HG03280 (cell line): Measurements from ENCODE around the gene CDK17.
A peak's percentile ranks its signal among the peaks of the same experiment; 100 is the strongest.
"Not testable (repeated sequence)": the region's sequence is repeated elsewhere in the genome, so short reads cannot be mapped to it uniquely, and the experiment has no call there.

Experiments
- ATAC-seq: cut with Tn5 transposase; IDR thresholded peaks from one replicate; pipeline ENCODE4 v1.9.1; 2021; ENCODE audit warnings: mild to moderate bottlenecking, moderate library complexity; ENCODE audit not compliant: unreplicated experiment

The CDK17 gene

DNA sequence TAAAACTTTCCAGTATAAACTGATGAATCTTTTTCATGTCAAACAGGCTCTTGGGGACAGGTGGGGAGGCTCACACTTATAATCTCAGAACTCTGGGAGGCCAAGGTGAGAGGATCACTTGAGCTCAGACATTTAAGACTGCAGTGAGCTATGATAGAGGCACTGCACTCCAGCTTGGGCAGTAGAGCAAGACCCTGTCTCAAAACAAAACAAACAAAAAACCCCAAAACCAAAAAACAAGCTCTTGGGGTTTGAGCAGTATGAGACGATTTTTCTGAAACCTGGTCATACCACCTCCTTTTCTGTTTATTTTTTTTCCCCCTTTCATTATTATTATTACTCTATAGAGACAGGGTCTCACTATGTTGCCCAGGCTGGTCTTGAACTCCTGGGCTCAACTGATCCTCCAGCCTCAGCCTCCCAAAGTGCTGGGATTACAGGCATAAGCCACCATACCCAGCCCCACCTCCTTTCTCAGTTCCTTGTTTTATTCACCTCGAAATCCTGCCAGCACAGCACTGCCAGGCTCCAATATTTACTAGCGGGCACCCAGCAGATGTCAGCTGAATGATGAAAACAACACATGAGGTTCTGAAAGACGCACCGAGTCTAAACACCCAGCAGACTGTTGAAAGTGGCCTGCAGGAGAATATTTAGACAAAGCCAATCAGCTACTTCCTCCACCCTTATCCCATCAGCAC lies 19.5 kb upstream of the CDK17 start:
- peak; percentile 44 for ATAC-seq

DNA sequence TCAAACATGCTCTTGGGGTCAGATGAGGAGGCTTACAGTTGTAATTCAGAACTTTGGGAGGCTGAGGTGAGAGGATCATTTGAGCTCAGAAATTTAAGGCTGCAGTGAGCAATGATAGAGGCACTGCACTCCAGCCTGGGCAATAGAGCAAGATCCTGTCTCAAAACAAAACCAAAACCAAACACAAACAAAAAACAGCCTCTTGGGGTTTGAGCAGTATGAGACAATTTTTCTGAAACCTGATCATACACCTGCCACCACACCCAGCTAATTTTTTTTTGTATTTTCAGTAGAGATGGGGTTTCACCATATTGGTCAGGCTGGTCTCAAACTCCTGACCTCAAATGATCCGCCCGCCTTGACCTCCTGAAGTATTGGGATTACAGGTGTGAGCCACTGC lies 17.4 kb upstream of the CDK17 start:
- ATAC-seq, result not testable (repeated sequence)

DNA sequence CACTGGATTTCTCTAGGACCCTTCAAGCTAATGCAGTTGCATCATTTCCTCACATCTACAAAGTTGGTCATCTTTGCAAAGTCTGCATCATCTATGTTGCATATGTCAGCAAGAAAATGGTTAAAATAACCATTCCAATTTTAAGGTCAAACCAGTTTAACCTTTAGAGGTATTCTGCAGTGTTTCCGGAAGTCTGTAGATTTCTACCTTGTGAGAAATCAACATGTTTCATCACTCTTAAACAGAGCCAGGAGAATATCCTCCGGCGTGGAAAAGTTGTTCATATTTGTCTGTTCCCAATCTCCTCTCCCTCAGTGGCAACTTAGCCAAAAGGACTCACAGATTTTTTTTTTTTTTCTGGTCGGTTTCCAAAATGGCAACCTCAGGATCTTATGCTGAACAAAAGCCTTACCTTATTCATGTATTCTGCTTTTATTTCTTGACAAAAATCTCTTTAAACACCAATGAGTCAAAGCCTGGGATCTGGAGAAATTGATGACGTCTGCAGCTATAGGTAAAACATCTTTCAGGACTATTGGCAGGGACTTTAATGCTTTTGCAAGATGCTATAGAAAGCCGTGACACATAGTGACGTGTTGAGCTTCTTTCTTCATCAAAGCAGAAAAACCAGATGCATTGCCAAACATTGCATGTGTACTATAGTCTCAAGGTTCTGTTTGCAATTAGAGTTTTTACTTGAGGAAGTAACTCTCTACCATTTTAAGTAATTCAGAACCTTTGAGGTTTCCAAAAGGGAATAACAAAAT lies 16.0 kb upstream of the CDK17 start:
- no peak for ATAC-seq

DNA sequence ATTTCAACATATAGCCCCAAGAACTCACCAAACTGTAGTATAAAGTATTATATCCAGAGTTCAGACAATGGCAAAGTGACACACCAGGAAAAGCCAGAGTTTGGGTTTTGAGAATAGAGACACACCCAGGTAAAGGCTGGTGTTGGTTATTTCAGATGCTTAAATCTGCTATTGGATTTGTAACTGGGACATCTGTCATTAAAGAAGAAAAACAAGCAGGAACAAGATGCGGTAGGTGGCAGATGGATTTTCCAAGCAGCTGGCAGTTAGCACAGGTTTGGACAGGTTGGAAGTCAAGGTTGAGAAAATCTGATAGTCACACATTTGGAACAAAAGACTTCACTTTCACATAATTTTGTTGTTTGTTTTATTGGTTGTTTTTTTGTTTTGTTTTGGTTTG lies 14.4 kb upstream of the CDK17 start:
- no peak for ATAC-seq

DNA sequence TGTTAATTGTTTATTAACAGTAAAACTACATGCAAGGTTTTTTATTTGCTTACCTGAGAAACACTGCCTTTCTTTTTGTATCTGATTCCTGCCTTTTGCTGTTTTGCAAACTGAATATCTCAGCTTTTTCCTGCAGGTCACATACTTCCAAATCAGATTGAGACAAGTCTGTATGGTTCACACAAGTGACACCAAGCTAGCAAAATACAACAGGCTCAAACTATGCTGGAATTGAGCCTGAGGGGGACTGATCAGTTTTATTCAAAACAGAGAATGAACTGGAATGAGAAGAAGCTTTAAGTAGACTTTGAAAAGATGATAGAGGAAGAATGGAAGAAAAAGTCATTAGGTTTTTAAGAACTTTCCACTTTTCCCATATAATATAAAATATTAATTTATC lies 12.2 kb upstream of the CDK17 start:
- ATAC-seq, result no peak

GRCh38 chr12:96409731-96410130 lies 9.5 kb upstream of the CDK17 start:
- ATAC-seq, result no peak

DNA sequence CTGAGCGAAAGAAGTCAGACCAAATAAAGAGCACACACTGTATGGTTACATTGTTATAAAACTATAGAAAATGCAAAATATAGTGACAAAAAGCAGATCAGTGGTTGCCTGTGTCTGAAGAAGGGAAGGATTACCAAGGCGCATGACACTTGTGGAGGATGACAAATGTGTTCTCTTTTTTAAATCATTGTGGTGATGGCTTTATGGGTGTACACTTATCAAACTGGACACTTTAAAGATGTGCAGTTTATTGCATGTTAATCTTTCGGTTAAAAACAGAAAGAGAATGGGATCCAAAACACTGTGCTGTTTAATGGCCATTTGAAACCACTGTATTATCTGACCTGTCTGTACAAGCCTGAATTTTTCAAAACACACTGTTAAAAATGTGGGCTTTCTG lies 8.8 kb upstream of the CDK17 start:
- ATAC-seq, result no peak

DNA sequence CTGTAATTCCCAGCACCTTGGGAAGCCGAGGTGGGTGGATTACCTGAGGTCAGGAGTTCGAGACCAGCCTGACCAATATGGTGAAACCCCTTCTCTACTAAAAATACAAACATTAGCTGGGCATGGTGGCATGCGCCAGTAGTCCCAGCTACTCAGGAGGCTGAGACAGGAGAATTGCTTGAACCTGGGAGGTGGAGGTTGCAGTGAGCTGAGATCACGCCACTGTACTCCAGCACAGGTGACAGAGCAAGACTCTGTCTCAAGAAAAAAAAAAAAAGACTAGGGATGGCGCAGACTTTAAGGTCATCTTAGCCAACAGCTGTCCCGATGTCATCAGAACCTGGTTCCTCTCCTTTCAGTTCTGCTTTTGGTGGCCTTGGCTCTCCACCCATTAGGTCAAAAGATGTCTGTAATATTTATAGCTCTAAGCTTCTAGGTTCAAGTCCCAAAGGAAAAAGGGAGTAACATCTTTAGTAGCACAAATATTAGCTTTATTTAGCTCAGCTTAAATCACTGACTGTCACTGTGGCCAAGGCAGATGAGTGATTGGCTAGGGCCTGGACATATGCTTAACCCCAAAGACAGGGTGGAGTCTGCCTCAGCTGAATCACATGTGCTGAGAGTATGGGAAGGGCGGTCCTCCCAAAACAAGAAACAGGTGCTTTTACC lies 7.3 kb upstream of the CDK17 start:
- peak; percentile 92 for ATAC-seq

DNA sequence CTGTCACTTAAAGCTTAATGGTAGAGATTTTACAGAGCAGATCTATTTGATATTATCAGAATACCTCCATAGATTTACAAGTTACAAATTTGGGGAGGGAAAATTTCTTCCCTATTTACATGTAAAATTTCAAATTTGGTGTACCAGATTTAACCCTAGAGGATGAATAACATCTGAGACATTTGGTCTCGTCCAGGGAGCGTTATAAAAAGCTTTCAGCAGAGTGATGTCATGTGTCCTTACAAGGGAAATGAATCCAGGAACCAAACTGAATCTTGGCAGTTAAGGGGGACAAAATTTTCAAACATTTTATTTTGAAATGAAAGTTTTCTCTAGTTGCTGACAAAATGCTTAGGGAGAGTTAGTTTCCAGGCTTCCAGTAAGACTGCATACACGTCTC lies 4.5 kb upstream of the CDK17 start:
- no peak for ATAC-seq

DNA sequence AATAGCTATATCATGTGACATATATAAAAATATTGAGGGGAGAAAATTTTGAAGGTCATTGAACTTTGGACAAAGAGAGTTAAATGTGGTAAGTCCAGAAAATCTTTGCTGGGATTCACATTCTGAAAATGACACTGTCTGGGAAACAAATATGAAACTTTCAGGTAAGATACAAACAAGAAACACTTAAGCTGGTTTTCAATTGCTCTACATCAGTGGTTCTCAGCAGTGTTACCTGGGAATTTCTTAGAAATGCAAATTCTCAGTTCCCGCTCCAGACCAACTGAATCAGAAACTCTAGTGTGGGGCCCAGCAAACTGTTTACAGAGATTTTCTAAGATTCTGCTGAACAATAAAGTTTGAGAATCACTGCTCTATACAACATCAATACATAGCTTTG lies 3.6 kb upstream of the CDK17 start:
- no peak for ATAC-seq

GRCh38 chr12:96402522-96402921 lies 2.3 kb upstream of the CDK17 start:
- not testable (repeated sequence) for ATAC-seq

DNA sequence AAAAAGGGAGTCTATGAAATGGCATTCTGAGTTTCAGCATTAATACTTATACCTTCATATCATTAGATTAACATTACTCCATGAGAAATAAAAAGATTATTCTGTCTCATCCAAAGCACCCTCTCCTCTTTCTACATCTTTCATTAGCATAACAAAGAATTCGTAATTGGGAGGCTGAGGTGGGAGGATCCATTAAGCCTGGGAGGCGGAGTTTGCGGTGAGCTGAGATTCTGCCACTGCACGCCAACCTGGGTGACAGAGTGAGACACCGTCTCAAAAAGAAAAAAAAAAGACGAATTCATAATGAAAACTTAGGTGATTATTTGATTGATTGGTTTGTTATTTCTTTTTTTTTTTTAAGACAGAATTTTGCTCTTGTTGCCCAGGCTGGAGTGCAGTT lies 1.8 kb upstream of the CDK17 start:
- ATAC-seq, result no peak

GRCh38 chr12:96401076-96401871 lies 1.0 kb upstream of the CDK17 start:
- ATAC-seq, result peak; percentile 27

GRCh38 chr12:96400631-96401075 lies 414 bp upstream of the CDK17 start:
- ATAC-seq, result peak; percentile 2

DNA sequence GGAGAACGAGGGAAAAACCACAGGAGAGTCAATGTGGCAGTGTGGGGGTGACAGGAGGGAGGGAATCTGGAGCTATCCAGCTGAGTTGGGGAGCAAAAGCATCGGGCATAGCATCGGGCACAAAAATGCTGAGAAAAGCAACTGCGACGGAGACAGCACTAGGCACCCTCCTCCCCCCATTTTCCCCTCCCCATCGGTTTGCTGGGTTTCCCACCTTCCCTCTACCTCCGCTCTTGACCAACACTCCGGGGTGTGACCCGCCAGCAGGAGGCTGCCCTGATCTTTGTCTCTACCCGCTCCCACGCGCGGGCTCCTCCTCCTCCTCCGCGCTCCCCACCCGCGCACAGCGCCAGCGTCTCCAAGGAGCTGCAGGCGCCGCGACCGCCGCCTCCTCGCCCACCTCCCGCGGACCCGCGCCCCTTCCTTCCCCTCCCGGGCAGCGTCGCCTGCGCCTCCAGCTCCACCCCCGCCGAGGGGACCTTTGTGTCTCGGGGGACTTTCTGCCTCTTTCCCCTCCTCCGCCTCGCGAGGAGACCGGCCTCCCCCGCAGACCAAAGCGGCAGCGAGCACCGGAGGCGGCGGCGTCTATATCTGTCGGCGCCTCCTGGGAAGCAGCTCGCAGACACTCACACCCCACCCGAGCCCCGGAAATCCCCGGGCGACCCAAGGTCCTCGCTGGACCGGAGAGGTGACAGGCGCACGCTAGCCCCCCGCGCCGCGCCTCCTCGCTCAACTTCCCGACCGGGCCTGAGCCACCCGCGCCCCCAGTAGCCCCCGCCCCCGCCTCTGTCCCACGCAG lies 920 bp downstream of the CDK17 start:
- ATAC-seq, result peak; percentile 25

GRCh38 chr12:96398424-96399119 lies 1.7 kb downstream of the CDK17 start:
- ATAC-seq, result no peak

GRCh38 chr12:96397756-96398423 lies 2.3 kb downstream of the CDK17 start:
- no peak for ATAC-seq

DNA sequence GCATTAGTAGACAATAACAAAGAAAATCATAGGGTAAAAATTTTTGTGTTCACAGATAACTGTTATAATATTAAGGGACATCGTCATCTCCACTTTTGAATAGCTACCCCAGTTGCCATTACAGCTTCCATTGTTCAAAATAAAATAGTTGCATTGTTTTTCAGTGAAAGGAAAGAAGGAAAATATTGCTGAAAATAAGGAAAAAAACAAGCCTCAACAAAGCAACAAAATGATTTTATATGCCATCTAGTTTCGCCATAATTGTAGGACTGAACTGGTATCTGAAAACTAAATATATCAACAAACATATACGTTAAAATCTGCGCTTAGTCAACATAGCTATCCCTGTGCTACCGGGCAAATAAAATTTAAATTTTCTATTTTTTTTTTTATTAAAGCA lies 3.3 kb downstream of the CDK17 start:
- ATAC-seq, result no peak

DNA sequence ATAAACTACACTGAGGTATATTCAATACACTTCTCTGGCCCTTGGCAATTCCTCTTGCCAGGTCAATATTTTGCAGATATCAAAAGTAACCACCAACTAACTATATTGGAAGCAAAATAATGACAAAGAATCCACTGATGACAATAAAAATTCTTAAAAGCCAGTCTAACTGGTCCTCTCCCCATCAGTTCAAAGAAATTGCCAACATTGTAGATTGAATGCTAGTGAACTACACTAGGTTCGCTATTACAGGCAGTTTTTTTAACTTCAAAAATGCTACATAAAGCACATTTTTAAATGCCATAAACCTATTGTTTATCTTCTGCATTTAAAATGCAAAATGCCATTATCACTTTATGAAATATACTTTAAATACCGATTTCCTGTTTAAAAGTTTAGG lies 4.0 kb downstream of the CDK17 start:
- ATAC-seq, result no peak
